ENCODE measurements around the gene ATG16L1.

ATG16L1 gene

GRCh38 chr2:233226511-233227031 is 24.9 kb upstream of the ATG16L1 start:
- in situ Hi-C loops (cut with MboI; ENCODE audit: low sequenced_read_pairs): no loop called here

GRCh38 chr2:233227346-233227978 is 24.0 kb upstream of the ATG16L1 start:
- in situ Hi-C loops (cut with MboI; ENCODE audit: low sequenced_read_pairs): no loop called here

- in situ Hi-C loops (cut with MboI; ENCODE audit: low sequenced_read_pairs): no loop called here
These were observed 23.1 kb upstream of the ATG16L1 start for GRCh38 chr2:233228376-233228775.

- in situ Hi-C loops (cut with MboI; ENCODE audit: low sequenced_read_pairs): no loop called here
These were observed 17.7 kb upstream of the ATG16L1 start for GRCh38 chr2:233233618-233234230.

- in situ Hi-C loops (cut with MboI; ENCODE audit: low sequenced_read_pairs): no loop called here
These were observed 17.2 kb upstream of the ATG16L1 start for GRCh38 chr2:233234264-233234663.

- in situ Hi-C loops (cut with MboI; ENCODE audit: low sequenced_read_pairs): no loop called here
These were observed 16.5 kb upstream of the ATG16L1 start for GRCh38 chr2:233234996-233235395.

GRCh38 chr2:233235977-233236376 is 15.5 kb upstream of the ATG16L1 start:
- in situ Hi-C loops (cut with MboI; ENCODE audit: low sequenced_read_pairs): no loop called here

GRCh38 chr2:233236820-233237589 is 14.5 kb upstream of the ATG16L1 start:
- in situ Hi-C loops (cut with MboI; ENCODE audit: low sequenced_read_pairs): no loop called here

- in situ Hi-C loops (cut with MboI; ENCODE audit: low sequenced_read_pairs): no loop called here
These were observed 10.6 kb upstream of the ATG16L1 start for GRCh38 chr2:233240897-233241296.

GRCh38 chr2:233241803-233242202 is 9.7 kb upstream of the ATG16L1 start:
- in situ Hi-C loops (cut with MboI; ENCODE audit: low sequenced_read_pairs): no loop called here

GRCh38 chr2:233242231-233242927 is 9.1 kb upstream of the ATG16L1 start:
- in situ Hi-C loops (cut with MboI; ENCODE audit: low sequenced_read_pairs): no loop called here

- in situ Hi-C loops (cut with MboI; ENCODE audit: low sequenced_read_pairs): no loop called here
These were observed 8.1 kb upstream of the ATG16L1 start for GRCh38 chr2:233243348-233243747.

- in situ Hi-C loops (cut with MboI; ENCODE audit: low sequenced_read_pairs): no loop called here
These were observed 6.7 kb upstream of the ATG16L1 start for GRCh38 chr2:233244818-233245217.

GRCh38 chr2:233245406-233245805 is 6.1 kb upstream of the ATG16L1 start:
- in situ Hi-C loops (cut with MboI; ENCODE audit: low sequenced_read_pairs): no loop called here

- in situ Hi-C loops (cut with MboI; ENCODE audit: low sequenced_read_pairs): no loop called here
These were observed 4.4 kb upstream of the ATG16L1 start for GRCh38 chr2:233247116-233247515.

- in situ Hi-C loops (cut with MboI; ENCODE audit: low sequenced_read_pairs): no loop called here
These were observed 3.7 kb upstream of the ATG16L1 start for GRCh38 chr2:233247744-233248143.

- in situ Hi-C loops (cut with MboI; ENCODE audit: low sequenced_read_pairs): no loop called here
These were observed 2.5 kb upstream of the ATG16L1 start for GRCh38 chr2:233248999-233249398.

GRCh38 chr2:233250568-233250967 is 905 bp upstream of the ATG16L1 start:
- in situ Hi-C loops (cut with MboI; ENCODE audit: low sequenced_read_pairs): no loop called here

GRCh38 chr2:233250985-233251305 is 528 bp upstream of the ATG16L1 start:
- in situ Hi-C loops (cut with MboI; ENCODE audit: low sequenced_read_pairs): no loop called here

GRCh38 chr2:233252227-233252626 is 754 bp downstream of the ATG16L1 start:
- in situ Hi-C loops (cut with MboI; ENCODE audit: low sequenced_read_pairs): no loop called here

GRCh38 chr2:233255151-233255550 is 3.7 kb downstream of the ATG16L1 start:
- in situ Hi-C loops (cut with MboI; ENCODE audit: low sequenced_read_pairs): no loop called here
